Aorta (tissue), 5 donors: Measurements from ENCODE around the gene OSM. TPM values are rescaled to one million over a fixed set of nuclear protein-coding genes. Genes with fewer than 3 reads are reported as not detected.

Source experiments
- ATAC-seq: fragments of 200-7000 bp; cut with Tn5 transposase; one replicate; pipeline ENCODE4 v1.9.1; 2022; ENCODE audit warnings: moderate library complexity; ENCODE audit not compliant: low FRiP score
- DNase-seq, 2 donors: peaks; one replicate each; pipeline ENCODE4 v3.0.0-alpha.2; 2020
- H3K27ac ChIP-seq, 2 donors: one replicate each; pipeline ENCODE4 v1.5.1; 2013; ENCODE audit warnings: low read length in 2 of 2, mild to moderate bottlenecking in 2 of 2, moderate library complexity in 2 of 2, control low read depth in 1 of 2, inconsistent platforms in 1 of 2, low read depth in 1 of 2
- H3K27me3 ChIP-seq, 2 donors: one replicate each; pipeline ENCODE4 v1.6.1; 2013; ENCODE audit warnings: control low read depth in 1 of 2, low read length in 1 of 2, mild to moderate bottlenecking in 1 of 2, moderate library complexity in 1 of 2; ENCODE audit not compliant: insufficient read depth in 2 of 2, control insufficient read depth in 1 of 2
- H3K36me3 ChIP-seq, 2 donors: one replicate each; pipeline ENCODE4 v1.6.1; 2013; ENCODE audit warnings: control low read depth in 1 of 2, low read length in 1 of 2, mild to moderate bottlenecking in 1 of 2; ENCODE audit not compliant: insufficient read depth in 2 of 2, control insufficient read depth in 1 of 2
- H3K4me1 ChIP-seq, 2 donors: one replicate each; pipeline ENCODE4 v1.6.1; 2013; ENCODE audit warnings: low read length in 2 of 2, control low read depth in 1 of 2, mild to moderate bottlenecking in 1 of 2, moderate library complexity in 1 of 2; ENCODE audit not compliant: insufficient read depth in 2 of 2, control insufficient read depth in 1 of 2
- H3K4me3 ChIP-seq, 2 donors: one replicate each; pipeline ENCODE4 v1.5.1; 2013; ENCODE audit warnings: low read length in 2 of 2, control low read depth in 1 of 2, mild to moderate bottlenecking in 1 of 2
- H3K9me3 ChIP-seq: one replicate; pipeline ENCODE4 v1.6.1; 2013; ENCODE audit warnings: mild to moderate bottlenecking, low read length; ENCODE audit not compliant: control insufficient read depth
- WGBS, 2 donors: extraction: QIAGEN DNeasy Blood & Tissue Kit; methylation state at CpG; one replicate each; pipeline ENCODE4 v1.1.7; 2013; 5-methylcytosine and 5-hydroxymethylcytosine counted together
- intact Hi-C, 2 donors: fragments of 100-400 bp; cut with DNase I; formaldehyde crosslinking; loops; one replicate each; pipeline versions ENCODE4 v1.14.2 to v1.15.0; 2022
- polyA plus RNA-seq, 2 donors: library from polyadenylated mRNA; stranded (reverse); fragments of 200-250 nt; gene quantifications; one replicate each; pipeline ENCODE4 v1.2.3, GENCODE V29; 2013
- total RNA-seq, 2 donors: library from RNA; stranded (reverse); fragmentation: NEBNext Ultra II Directional; extraction: Animal tissue kit (Norgen Biotek cat#: 25700); gene quantifications; one replicate each; pipeline ENCODE4 v1.2.1, GENCODE V29; 2021
- donor health status: healthy with polysubstance abuse.
- donor health status: Bipolar disorder and iron deficiency.
- donor health status: DM: no; HTN: no; CAD: no.
- donor health status: DM: no; HTN: no; CAD: no.
- donor health status: DM: yes; HTN: yes; CAD: no.

OSM gene
- total and polyA plus RNA-seq, 4 donors, result 1.4 to 3.9 (median 1.5) TPM

- Histone ChIP-seq H3K27ac (no peak overlapping the region), H3K4me1 (peaks cover 12 to 24% of the 10 kb centered on the region in 2 donors), H3K27me3 (no peaks in the 10 kb centered on the region), H3K9me3 (no peaks in the 10 kb centered on the region), H3K36me3 (no peaks in the 10 kb centered on the region), H3K4me3 (no peak overlapping the region)
- DNase-seq (peak in 1 of 2 donors; percentile 43), ATAC-seq (no peak)
- intact Hi-C loops, result no loop called here
- 76 to 77% methylated on average over 5 of the region's 5 CpGs for WGBS, 2 donors
These were observed 42.0 kb upstream of the OSM start for GRCh38 chr22:30308518-30309230.

DNA sequence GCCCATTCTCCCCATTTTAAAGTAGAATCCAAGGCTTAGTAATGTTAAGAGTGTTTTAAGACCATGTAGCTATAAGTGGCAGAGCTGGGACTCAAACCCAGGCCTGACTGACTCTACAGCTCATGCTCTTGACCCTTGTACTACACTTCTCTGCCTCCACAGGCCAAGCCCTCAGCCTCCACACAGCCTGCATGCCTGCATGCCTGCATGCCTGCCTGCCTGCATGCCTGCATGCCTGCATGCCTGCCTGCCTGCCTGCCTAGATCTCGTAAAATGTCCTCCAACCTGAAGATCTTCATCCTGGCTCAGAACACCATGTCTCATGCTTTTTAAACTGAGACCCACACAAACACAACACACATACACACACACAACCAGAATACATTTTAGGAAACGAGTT lies 41.4 kb upstream of the OSM start:
- Histone ChIP-seq H3K9me3 (no peaks in the 10 kb centered on the region), H3K4me3 (no peak overlapping the region), H3K36me3 (no peaks in the 10 kb centered on the region), H3K27ac (no peak overlapping the region), H3K27me3 (no peaks in the 10 kb centered on the region), H3K4me1 (peaks cover 12 to 24% of the 10 kb centered on the region in 2 donors)
- DNase-seq (peak in 1 of 2 donors; percentile 18), ATAC-seq (no peak)
- 72 to 74% methylated on average over 2 of the region's 2 CpGs for WGBS, 2 donors
- intact Hi-C loops, result no loop called here

DNA sequence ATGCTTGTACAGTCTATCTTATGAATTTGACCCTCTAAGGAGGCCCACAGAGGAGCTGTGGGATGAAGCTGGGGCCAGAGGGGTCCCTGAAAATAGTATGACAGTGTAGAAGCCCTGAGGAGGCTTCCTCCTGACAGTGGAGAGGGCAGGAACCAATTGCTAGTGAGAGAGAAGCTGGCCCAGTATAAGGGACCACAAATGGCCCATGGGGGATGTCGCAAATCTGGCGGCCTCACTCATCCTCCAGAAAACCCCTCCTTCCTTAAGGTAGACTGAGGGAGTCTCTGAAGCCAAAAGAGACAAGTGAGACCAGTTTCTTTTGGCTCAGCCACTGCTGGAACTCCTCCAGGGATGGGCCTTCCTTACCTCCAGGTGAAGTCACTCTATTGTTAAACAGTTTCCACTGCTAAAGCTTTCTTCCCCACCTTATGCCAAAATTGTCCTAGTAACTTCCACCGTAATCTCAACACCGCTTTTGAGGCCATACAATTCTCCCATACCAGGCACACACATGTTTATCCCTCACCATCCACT lies 40.5 kb upstream of the OSM start:
- Histone ChIP-seq H3K4me1 (peaks cover 12 to 22% of the 10 kb centered on the region in 2 donors), H3K36me3 (no peaks in the 10 kb centered on the region), H3K27me3 (no peaks in the 10 kb centered on the region), H3K9me3 (no peaks in the 10 kb centered on the region), H3K4me3 (no peak overlapping the region), H3K27ac (no peak overlapping the region)
- ATAC-seq (no peak), DNase-seq (peak in 1 of 2 donors; percentile 13)
- WGBS, 2 donors, result 93 to 95% methylated on average over 4 of the region's 4 CpGs
- intact Hi-C loops, result no loop called here

GRCh38 chr22:30306627-30307011 lies 40.0 kb upstream of the OSM start:
- intact Hi-C loops, result no loop called here
- H3K27ac ChIP-seq, result no peak overlapping the region

DNA sequence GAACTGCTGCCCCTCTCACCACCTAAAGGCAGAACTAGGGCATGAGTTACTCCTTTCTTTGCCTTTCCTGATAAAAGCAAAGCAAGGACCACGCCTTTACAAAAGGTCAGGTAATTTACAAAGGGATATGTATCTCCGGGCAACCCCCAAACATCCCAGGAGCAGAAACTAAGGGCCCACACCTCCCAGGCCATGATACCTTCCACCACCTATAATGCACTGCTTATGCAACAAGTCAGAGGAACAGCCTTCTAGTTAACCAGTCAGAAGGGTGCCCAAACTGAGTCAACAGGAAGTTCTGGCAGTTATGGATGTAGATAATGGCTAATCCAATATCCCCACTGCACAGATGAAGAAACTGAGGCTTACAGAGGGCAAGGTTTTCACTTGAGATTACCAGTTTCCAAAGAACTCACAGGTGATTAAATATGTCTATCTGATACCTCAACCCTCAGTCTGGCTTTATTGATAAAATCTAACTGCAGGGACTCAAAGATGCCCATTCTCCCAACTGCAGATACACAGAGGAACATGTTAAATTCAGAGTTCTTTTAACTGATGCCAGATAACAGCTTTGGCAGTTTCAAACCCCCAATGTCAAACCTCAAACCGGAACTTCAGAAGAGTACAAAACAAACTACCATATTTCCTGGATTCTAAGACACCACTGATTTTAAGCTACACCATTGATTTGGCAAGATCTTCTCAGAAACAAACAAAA lies 39.4 kb upstream of the OSM start:
- H3K9me3 ChIP-seq, result no peaks in the 10 kb centered on the region
- H3K4me1 ChIP-seq, result peaks cover 11 to 16% of the 10 kb centered on the region in 2 donors
- no peak for DNase-seq
- H3K36me3 ChIP-seq, result no peaks in the 10 kb centered on the region
- ATAC-seq, result no peak
- H3K27me3 ChIP-seq, result no peaks in the 10 kb centered on the region
- intact Hi-C loops, result loop anchor here in 1 of 2 donors (2.0 kb wide), 2 partner anchors 17 to 19 kb away; partner anchors contain the start of gene CASTOR1
- no peak overlapping the region for H3K4me3 ChIP-seq
- 62 to 67% methylated on average over 3 of the region's 3 CpGs for WGBS, 2 donors
- H3K27ac ChIP-seq, result peak overlapping the region; percentile 61 to 90

More at GRCh38 chr22:30306627-30307011, 40.0 kb upstream of the OSM start:
- ATAC-seq (no peak), DNase-seq (no peak)
- H3K4me1 ChIP-seq, result peaks cover 12 to 17% of the 10 kb centered on the region in 2 donors
- H3K36me3 ChIP-seq, result no peaks in the 10 kb centered on the region
- H3K4me3 ChIP-seq, result no peak overlapping the region
- WGBS, 2 donors, result 95 to 100% methylated on average over 1 of the region's 1 CpG
- H3K27me3 ChIP-seq, result no peaks in the 10 kb centered on the region
- no peaks in the 10 kb centered on the region for H3K9me3 ChIP-seq

- H3K36me3 ChIP-seq, result no peaks in the 10 kb centered on the region
- peak overlapping the region; percentile 61 to 90 for H3K27ac ChIP-seq
- no peaks in the 10 kb centered on the region for H3K9me3 ChIP-seq
- 15 to 17% methylated on average over 4 of the region's 4 CpGs for WGBS, 2 donors
- intact Hi-C loops, result loop anchor here in 1 of 2 donors (2.0 kb wide), 2 partner anchors 17 to 19 kb away; partner anchors contain the start of gene CASTOR1
- peak; percentile 74 for ATAC-seq
- no peak overlapping the region for H3K4me3 ChIP-seq
- DNase-seq, result peak in 1 of 2 donors; percentile 84
- H3K4me1 ChIP-seq, result peaks cover 5 to 11% of the 10 kb centered on the region in 2 donors
- no peaks in the 10 kb centered on the region for H3K27me3 ChIP-seq
These were observed 38.9 kb upstream of the OSM start for GRCh38 chr22:30305519-30305905.

DNA sequence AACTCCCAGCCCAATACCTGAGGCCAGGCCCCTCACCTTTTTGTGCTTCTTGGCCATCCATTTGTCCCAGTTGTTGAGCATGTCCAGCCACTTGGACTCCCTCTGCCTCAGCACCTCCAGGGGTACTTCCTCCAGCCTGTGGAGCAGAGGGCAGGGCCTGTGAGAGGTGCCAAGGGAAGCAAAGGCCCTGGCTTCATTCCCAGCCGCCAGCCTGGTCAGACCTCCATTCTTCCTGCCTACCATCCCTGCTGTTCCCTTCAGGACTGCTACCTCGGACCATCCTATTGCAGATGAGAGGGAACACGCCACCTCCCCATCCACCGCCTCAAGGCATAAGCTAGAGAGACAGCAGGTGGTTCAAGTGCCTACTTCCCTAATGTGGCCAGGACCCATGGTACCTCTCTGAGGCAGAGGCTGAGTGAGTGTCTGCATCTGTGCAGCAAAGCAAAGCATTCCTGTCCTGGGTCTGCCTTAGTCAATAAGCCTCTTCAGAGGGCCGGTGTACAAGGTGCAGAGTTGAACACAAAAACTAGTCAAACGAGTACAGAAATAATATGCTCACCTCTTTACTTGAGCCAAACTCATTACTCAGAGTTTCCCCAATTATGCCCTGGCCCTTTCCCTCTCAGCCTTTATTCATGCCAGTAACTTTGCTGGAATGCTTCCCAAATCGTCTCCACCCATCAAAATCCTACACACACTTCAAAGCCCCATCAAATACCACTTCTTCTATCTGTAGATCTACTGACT lies 38.0 kb upstream of the OSM start:
- Histone ChIP-seq H3K27me3 (no peaks in the 10 kb centered on the region), H3K36me3 (no peaks in the 10 kb centered on the region), H3K27ac (peak overlapping the region; percentile 4 to 90), H3K4me1 (peaks cover under 1 to 7% of the 10 kb centered on the region in 2 donors), H3K9me3 (no peaks in the 10 kb centered on the region), H3K4me3 (no peak overlapping the region)
- intact Hi-C loops, result loop anchor here in 1 of 2 donors (2.0 kb wide), 2 partner anchors 16 to 20 kb away; partner anchors contain the start of gene CASTOR1
- ATAC-seq (peak; percentile 70), DNase-seq (peak; percentile 81 to 86)
- WGBS, 2 donors, result 13% methylated on average over 7 of the region's 7 CpGs

DNA sequence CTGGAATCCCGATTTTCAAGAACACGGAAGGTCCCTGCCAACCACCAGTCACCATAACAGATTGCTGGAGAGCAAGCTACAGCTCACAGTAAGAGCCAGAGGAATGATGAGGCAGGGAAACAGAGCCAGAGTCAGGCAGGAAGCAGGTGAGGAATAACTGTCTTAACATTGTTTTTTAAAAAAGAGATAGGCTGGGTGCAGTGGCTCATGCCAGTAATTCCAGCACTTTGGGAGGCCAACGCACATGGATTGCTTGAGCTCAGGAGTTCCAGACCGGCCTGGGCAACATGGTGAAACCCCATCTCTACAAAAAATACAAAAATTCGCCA lies 36.1 kb upstream of the OSM start:
- Histone ChIP-seq H3K4me1 (peaks cover 0 to 7% of the 10 kb centered on the region in 2 donors), H3K9me3 (no peaks in the 10 kb centered on the region)

More for the DNA sequence above, 36.1 kb upstream of the OSM start:
- 62 to 68% methylated on average over 5 of the region's 5 CpGs for WGBS, 2 donors
- ATAC-seq (no peak), DNase-seq (no peak)
- H3K4me3 ChIP-seq, result no peak overlapping the region
- no peaks in the 10 kb centered on the region for H3K36me3 ChIP-seq
- H3K27ac ChIP-seq, result no peak overlapping the region
- H3K27me3 ChIP-seq, result no peaks in the 10 kb centered on the region
- intact Hi-C loops, result no loop called here
